NCI-H1436 (cell line): ENCODE measurements around the gene CDS2.

Source experiments
- DNase-seq: peaks from one replicate; lab custom pipeline; 2025; lab: John Stamatoyannopoulos, UW

CDS2 gene

DNA sequence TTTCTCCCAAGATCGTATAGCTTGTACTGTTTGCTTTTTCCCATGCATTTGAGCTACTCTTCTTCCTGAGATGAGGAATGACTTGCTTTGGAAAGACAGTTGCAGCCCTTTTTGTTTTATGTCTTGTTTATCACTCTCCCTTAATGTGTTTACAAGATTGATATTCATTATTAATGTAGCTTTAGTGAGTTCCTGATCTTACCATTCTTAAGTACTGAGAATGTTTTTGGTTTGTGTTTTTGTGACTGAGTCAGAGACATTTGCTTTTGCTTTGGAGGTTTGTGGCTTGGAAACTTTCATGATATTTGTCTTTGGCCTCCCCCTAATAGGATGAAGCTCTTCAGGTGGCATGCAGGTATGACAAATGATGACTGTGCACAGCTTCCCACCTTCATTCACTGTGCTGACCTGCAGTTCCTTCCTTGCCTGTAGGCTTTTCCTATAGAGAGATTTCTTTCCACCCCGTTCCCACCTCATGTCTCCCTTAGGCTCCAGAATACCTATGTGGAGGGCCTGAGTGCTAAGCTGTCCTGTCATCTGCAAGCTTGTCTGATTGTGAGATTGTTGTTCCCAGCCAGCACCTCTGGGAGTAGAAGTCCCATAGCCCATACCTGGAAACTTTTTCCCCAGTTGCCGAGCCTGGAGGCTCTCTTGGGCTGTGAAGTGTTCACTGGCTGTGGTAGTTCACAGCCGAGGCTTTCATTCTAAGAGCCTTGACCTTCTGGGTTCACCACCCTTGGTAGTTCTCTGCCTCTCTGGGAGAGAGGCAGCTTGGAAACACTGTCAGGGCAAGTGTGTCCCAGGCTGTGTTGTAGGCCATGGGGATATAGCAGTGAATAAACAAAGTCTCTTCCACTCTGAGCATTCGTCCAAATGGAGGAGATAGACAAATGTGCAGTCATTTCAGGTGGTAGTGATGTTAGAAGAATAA is 27.1 kb downstream of the CDS2 start:
- no peak for DNase-seq

DNA sequence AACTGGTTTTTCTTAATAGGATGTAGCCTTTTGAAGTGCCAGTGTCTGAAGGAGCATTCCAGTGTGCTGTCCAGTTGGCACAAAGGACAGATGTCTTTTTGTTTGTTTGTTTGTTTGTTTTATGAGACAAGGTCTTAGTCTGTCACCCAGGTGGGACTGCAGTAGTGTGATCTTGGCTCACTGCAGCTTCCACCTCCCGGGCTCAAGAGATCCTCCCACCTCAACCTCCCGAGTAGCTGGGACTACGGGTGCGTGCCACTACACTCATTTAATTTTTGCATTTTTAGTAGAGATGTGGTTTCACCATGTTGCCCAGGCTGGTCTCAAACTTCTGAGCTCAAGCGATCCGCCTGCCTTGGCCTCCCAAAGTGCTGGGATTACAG is 27.7 kb downstream of the CDS2 start:
- DNase-seq: no peak

DNA sequence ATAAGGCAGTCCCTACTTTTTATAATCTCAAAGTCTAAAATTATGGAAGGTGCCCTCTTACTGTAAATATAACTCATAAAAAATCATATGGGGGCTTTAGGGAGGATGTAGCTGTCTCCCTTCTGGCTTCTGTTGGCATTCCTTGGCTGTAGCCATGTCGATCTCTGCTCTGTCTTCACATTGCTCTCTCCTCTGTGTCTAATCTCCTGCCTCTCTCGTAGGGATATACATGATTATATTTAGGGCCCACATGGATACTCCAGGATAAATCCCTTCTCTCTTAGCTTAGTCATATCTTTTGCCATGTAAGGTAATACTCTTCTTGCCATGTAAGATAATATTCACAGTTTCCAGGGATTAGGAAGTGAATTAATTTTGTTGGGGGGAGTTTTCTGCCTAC is 28.6 kb downstream of the CDS2 start:
- DNase-seq: no peak

DNA sequence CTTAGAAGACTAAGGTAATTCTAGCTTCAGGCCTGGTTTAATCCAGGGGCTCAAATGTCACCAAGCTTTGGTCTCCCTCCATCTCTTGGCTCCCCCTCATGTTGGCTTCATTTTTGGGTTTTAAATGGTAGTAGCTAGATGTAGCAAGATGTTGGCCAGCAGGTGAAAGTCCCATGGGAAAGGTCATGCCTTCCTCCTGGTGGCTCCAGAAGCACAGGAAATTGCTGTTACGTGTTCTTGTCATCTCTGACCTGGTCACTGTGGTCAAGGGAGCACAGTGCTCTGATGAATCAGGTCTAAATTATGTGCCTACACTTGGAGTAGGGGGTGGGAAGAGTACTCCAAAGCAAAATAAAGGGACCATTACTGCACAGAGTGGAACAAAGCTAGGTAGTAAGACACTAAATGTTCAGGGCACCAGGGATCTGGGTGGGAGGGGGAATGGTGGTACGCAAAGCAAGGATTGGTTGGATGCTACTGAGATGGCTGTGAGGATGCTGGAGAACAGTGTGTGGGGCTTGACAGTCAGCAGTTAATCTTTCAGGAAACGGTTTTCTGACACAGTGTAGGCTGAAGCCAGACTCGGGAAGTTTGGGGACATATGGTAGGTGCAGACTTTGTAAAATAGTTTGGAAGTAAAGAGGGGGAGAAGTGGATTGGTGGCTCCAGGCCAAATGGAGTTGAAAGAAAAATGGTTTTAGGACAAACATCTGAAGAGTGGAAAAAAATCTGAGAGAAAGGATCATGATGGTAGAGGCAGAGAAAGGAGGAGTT is 30.1 kb downstream of the CDS2 start:
- no peak for DNase-seq

DNA sequence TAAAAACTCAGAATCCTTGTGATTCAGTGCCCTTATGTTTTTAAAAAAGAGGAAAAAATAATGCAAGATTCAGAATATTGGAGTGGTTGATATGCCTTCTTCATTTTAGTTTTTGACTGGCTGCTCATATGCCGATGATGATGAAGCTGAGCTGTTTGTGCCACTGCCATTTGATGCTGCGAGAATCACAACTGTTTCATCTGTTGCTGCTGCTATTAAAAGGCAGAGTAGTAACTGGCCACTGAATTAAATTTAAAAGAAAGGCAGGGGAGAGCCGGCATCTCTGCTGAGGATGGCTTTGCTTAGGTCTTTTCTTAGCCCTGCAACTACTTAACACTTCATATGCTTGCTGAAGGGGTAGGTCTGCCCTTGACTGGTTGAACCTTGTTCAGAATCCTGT is 33.1 kb downstream of the CDS2 start:
- DNase-seq: no peak

DNA sequence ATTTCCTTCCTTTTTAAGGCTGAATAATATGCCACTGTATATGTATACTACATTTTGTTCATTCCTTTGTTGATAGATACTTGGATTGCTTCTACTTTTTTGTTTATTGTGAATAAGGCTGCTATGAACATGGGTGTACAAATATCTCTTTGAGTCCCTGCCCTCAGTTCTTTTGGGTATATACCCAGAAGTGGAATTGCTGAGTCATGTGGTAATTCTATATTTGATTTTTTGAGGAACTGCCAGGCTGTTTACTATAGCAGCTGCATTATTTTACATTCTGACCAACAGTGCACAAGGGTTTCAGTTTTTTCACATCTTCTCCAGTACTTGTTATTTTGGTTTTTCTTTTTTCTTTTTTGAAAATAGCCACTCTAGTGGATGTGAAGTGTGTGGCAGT is 34.1 kb downstream of the CDS2 start:
- no peak for DNase-seq

DNA sequence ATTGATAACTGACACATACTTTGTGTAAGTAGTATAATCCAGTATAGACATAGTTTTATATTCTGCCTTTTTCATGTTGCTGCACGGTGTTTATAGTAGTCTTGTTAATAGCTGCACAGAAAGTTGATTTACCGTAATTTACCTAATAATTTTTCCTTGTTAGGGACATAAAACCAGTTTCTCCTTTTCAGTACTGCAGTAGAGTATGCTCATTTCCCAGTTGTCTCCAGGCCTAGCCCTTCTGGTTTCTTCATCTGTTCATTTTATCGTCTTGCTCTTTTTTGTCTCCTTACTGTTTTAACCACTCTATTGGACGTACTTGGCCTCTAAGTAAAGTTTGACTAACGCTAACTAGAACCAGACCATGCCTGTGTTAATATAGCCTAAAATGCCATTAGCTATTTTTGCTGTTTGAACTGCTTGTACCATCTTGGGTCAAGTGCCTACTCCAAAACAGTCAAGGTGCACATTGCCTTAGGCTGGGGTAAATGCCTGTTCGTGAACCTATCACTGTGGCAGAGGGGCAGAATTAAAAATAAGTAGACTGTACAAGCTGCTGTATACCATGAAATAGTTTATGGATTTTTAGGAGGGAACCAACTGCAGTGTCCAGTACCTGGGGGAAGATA is 34.8 kb downstream of the CDS2 start:
- DNase-seq: no peak

DNA sequence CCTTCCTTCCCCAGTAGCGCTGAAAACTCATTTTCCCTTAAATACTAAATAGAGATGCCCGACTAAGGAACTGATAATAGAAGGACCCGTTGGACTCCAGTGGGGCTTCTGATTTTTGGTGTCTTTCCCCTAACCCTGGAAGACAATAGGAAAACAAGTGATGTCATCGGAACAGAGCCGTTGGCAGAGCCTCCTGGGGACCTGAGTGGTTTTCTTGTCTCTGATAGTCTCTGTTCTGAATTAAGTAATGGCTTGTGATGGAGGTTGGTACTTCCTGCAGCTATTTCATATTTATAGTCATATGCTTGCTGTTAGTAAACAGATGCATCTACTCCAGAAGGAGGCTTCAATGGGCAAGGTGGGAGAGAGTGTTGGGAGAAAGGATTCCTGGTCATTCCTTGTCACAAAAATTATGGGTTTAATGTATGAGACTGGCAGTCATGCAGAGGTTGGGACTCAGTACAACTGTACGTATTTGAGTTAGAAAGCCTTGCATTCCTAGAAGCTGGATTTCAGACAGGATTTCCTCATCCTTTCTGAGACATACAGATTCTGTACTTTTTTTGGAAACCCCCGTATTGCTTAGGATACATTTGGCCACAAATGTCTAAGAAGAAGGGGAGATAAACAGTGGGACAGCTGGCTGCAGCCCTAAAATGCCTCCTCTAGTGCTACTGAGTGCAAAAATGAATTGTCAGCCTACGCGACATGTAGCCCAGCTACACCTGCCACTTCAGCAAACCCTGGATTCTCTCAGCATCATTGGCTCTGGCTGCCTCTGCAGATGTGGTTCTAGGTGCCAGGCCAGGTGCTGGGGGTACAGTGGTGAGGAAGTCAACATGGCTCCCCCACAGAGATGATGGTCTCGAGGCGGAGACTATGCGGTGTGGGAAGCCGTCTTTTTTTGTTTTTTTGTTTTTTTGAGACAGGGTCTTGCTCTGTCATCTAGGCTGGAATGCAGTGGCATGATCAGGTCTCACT is 38.1 kb downstream of the CDS2 start:
- no peak for DNase-seq

DNA sequence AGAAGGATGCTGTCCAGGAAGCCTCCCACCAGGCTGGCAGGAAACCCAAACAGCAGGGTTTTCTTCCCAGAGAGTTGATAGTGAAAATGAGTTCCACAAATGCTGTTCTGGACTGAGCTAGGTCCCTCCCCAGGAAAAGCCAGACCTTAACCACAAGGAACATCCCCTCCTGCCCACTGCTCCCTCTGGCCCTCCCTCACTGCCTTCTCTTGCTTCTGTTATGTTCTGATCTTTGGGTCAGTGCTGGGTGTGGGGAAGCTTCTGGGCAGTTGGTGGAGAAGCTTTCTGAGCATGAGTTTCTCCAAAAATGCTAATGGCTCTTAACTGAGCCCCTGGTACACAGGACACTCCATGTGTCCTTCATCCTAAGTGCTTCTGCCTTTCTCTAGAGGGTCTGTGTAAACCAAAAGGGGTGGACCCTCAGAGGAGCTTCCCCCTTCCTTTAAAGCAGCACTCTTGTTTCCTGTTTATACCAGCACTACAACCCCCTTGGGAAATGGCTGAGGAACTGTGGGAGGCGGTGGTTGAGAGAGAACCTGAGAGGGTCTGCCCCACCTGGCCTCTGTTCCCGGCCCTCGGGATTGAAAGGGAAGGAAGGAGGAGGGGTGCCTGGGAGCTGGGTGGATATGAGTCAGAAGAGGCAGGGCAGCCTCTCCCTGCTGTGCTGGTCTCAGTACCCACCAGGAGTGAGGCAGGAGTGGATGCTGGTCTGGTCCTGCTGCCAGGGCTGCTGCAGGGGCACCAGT is 42.0 kb downstream of the CDS2 start:
- peak; percentile 75 for DNase-seq

DNA sequence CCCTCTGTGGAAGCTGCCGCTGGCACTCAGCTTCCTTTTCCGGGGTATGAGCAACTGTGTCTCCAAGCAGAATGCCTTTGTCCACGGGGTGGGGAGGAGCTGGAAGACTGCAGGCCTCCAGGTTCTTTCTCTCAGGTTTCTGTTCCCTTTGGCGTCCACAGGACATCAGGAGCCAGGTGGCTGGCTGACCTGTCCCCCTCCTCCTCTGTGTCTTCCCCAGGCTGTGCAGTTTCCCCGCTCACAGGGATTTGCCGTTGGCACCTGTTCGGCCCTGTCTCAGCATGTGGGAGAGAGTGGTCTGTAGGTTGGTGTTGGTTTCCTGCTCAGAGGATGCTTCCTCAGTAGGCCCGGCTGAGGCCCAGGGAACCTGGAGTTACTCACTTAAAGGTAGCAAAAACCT is 43.5 kb downstream of the CDS2 start:
- no peak for DNase-seq

DNA sequence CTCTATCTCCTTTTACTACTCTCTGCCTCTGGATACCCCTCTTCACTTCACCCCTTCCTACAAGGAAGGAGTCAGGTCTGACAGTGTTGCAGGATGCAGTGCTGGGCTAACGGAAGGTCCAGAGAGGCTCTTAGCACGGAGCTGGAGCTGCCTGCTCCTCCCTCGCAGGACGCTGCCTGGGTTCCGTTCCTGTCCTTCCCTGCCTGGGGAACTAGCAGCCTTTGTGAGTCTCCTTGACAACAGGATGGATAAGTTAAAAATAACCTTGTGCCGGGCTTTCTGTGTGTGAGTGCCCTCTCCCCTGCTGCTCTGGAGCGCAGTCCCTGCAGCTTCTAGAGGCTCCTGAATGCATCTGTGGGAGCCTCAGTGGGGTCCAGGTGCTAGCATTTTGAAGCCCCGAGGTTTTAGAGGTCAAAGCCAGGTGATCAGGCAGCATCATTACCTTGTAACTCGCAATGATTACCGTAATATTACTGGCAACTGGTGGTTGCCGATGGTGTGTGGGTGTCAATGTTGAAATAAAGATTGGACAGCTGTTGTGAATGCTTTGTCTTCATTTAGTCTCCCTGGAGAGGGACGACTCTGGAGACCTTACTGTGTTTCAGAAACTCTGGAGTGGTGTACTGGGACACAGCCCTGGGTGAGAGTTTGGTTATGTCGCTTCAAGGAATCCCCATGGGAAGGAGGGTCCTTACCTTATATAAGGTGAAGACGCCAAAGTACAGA is 44.4 kb downstream of the CDS2 start:
- DNase-seq: no peak

DNA sequence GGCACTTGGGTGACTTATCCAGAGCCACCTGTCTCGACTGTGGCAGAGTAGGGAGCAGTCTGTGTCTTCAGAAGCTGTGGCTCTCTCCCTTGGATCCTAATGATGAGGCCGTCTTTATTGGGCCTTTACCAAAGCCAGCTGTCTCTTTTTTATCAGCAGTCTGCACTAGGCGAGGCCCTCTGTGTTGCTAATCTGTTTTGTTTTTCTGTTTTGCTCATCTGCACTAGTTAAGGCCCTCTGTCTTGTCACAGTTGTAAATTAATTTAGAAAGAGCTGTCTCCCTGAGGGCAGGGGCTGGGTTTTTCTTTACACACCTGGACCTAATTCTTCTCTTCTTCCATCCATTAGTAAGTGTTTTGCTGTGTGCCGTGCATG is 45.0 kb downstream of the CDS2 start:
- no peak for DNase-seq

DNA sequence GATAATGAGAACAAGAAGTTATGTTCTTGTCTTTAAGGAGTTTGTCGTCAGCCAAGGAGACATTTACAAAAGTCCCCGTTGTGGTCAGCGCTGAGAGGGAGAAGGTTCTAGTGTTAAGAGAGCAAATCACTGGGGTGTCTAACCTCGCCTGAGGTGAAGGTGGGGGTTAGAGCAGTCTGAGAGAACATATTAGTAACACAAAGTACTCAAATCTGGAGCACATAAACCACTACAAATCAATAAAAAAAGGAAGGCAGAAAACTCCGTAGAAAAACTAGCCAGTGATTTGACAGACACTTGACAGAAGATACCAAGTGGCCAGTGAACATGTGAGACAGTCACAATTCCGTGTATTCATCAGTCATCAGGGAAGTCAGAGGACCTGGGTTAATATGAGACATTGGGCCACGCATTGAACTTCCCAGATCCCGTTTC is 45.4 kb downstream of the CDS2 start:
- no peak for DNase-seq

DNA sequence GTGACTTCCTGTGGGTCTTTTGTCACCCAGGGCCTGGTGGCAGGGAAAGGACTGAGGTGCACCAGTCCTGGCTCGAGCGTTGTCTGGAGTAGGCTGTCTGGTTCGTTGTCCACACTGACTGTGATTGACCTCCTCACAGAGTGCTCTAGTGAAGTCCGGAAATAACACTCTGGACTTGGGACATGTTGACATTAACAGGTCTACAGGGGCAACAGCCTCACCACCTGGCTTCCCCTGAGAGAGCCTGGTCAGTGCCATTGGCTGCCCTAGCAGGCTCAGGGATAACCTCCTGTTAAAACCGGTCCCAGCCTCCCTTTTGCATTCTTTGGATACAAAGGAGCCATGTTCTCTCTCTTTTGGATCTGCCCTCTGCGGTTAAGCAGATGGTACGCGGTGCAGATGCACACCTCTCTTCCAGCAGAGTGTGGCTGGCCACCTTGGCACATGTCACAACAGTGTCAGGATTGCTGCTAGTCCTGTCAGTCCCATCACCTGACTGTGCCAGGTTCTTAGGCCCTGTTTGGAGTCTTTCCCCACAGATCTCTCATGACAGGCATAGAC is 46.2 kb downstream of the CDS2 start:
- DNase-seq: no peak

DNA sequence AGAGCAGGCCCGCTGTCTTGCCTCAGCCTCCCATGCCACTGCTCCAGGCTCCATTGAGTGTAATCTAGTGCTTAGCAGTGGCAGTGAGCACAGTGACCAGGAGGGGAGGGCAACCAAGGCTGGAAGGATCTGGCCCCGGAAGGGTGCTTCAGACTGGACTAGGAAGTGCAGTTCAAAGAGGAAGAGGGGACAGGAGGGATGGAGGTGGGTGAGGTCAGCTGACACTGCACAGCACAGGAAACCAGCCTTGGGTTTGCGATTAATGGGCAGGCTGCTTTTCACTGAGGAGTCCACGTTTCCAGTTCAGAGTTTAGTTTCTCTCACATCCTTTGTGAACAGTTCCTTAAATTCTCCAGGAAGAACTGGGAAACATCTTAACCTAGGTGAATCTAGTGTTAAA is 46.9 kb downstream of the CDS2 start:
- no peak for DNase-seq

DNA sequence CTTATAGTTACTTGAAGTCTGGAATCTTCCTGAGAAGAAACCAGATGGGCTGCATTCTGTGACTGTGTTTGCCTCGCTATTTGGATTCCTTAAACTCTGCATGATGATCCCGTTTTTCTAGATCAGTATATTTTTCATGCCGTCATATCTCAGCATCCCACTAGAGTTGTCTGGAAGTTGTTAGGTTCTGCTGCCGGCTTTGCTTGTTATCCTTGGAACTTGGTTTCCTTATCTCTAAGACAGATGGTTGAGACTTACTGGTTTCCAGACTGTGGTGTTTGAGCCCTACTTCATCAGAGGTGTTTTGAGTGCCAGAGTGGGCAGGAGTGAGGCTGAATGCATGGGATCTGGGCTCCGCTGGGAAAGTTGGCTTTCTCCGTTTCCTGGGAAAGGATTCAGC is 50.3 kb downstream of the CDS2 start:
- DNase-seq: no peak

DNA sequence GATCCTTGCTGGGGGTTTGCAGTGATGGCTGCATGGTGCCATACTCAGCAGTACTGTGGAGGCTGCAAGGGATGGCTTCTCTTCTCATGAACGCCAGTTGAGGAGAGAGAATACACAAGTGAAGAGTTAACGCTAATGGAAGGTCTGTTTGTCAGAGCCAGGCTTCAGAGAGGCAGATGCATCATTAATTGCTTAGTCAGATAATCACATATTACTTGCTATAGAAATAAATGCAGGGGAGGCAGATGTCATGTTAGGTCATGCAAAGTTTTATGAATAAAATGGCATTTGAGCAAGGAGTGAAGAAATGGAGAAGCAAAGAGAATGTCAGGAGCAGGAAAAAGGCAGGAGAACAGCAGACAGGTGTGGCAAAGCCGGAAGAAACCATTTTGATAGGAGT is 51.2 kb downstream of the CDS2 start:
- DNase-seq: no peak

DNA sequence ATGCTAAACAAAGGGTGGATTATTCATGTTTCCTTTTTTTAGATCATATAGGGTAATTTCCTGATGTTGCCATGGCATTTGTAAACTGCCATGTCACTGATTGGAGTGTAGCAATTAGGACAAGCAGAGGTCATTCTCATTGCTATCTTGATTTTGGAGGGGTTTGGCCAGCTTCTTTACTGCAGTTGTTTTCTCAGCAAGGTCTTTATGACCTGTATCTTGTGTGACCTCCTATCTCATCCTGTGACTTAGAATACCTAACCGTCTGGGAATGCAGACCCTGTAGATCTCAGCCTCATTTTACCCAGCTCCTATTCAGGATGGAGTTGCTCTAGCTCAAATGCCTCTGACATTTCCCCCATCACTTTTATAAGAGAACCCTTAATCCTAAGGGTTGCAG is 53.6 kb downstream of the CDS2 start:
- DNase-seq: no peak

DNA sequence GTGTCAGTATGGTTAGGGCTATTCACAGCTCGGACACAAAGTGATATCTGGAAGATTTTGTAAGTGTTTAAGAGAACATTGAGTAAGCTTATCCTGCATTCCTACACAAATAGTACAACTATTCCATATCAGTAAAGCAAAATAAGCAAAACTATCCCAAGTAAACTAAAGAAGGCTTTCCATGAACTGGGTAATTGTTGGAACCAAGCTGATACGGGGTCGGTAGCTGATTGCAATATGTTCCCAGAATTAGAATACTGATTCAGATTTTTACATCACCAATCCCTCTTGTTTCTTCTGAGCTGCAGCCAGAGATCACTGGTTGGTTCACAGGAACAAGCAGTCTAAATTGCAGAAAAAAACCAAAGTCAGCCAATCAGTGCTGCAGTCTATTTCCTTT is 54.1 kb downstream of the CDS2 start:
- DNase-seq: no peak

DNA sequence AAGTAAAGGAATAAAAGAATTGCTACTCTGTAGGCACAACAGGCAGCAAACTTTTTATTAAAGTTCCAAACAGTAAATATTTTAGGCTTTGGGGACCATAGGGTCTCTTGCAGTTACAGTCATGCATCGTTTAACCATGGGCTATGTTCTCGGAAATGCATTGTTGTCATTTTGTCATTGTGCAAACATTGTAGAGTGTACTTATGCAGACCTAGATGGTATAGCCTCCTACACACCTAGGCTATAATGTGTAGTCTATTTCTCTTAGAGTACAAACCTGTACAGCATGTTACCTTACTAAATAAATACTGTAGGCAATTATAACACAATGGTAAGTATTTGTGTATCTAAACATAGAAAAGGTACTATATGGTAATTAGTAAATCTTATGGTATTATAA is 54.7 kb downstream of the CDS2 start:
- no peak for DNase-seq
